Keratinocyte (primary cell): ENCODE results near the gene SIX3. TPM values are rescaled to one million over a fixed set of nuclear protein-coding genes. Genes with fewer than 3 reads are reported as not detected.

ENCODE experiments used
- DNase-seq: peaks from one replicate; pipeline ENCODE4 v3.0.0-alpha.2; 2011; ENCODE audit warnings: low read depth, missing footprints, low spot score
- FAIRE-seq: peaks from 2 replicates; lab custom pipeline; 2011; peaks lifted over from hg19 to GRCh38; lab: Jason Lieb, UNC
- H2AFZ ChIP-seq: 2 replicates; pipeline ENCODE4 v1.6.0; 2012; ENCODE audit warnings: low read length, control low read depth, inconsistent platforms; ENCODE audit not compliant: control insufficient read depth
- H3K27ac ChIP-seq: 2 replicates; pipeline ENCODE4 v1.5.1; 2011; ENCODE audit warnings: low read length; ENCODE audit not compliant: control insufficient read depth, insufficient read depth
- H3K27me3 ChIP-seq: 3 replicates; pipeline ENCODE4 v1.6.0; 2011; ENCODE audit warnings: low read length; ENCODE audit not compliant: control insufficient read depth, insufficient read depth; ENCODE audit errors: extremely low read depth
- H3K36me3 ChIP-seq, 2 experiments: 2 replicates in 1 of 2; 3 replicates in 1 of 2; pipeline ENCODE4 v1.5.1; 2011; ENCODE audit warnings: low read length in 2 of 2, mild to moderate bottlenecking in 1 of 2; ENCODE audit not compliant: control insufficient read depth in 2 of 2, insufficient read depth in 2 of 2; ENCODE audit errors: extremely low read depth in 1 of 2
- H3K4me1 ChIP-seq: 3 replicates; pipeline ENCODE4 v1.5.1; 2011; ENCODE audit warnings: low read length; ENCODE audit not compliant: control insufficient read depth, insufficient read depth; ENCODE audit errors: extremely low read depth
- H3K4me2 ChIP-seq: 3 replicates; pipeline ENCODE4 v1.6.0; 2011; ENCODE audit warnings: low read depth, low read length; ENCODE audit not compliant: control insufficient read depth, insufficient read depth; ENCODE audit errors: extremely low read depth
- H3K4me3 ChIP-seq, 3 experiments: fragments of 200-600 bp in 1 of 3; sonication (generic) in 1 of 3; 2 replicates in 2 of 3; 3 replicates in 1 of 3; pipeline ENCODE4 v1.5.1; 2011 to 2016; ENCODE audit warnings: low read length in 3 of 3, mild to moderate bottlenecking in 3 of 3, control low read depth in 2 of 3, inconsistent platforms in 1 of 3, low read depth in 1 of 3, mixed read lengths in 1 of 3, mixed run types in 1 of 3, moderate library complexity in 1 of 3; ENCODE audit not compliant: control insufficient read depth in 2 of 3, insufficient read depth in 2 of 3; ENCODE audit errors: extremely low read depth in 1 of 3
- H3K79me2 ChIP-seq: 2 replicates; pipeline ENCODE4 v1.6.0; 2012; ENCODE audit warnings: low read length; ENCODE audit not compliant: control insufficient read depth, insufficient read depth
- H3K9ac ChIP-seq: 3 replicates; pipeline ENCODE4 v1.6.0; 2011; ENCODE audit warnings: low read length; ENCODE audit not compliant: control insufficient read depth, insufficient read depth; ENCODE audit errors: extremely low read depth
- H3K9me1 ChIP-seq: 3 replicates; pipeline ENCODE4 v1.6.0; 2011; ENCODE audit warnings: low read length; ENCODE audit not compliant: control insufficient read depth, insufficient read depth; ENCODE audit errors: extremely low read depth
- H3K9me3 ChIP-seq: 2 replicates; pipeline ENCODE4 v1.5.1; 2012; ENCODE audit warnings: low read depth, low read length; ENCODE audit not compliant: control insufficient read depth
- H4K20me1 ChIP-seq: 3 replicates; pipeline ENCODE4 v1.6.0; 2011; ENCODE audit warnings: low read length; ENCODE audit not compliant: control insufficient read depth, insufficient read depth; ENCODE audit errors: extremely low read depth
- CTCF ChIP-seq, 3 experiments: IDR thresholded peaks in 1 of 3; conservative IDR thresholded peaks in 1 of 3; optimal IDR thresholded peaks in 1 of 3; 2 replicates in 2 of 3; 3 replicates in 1 of 3; pipeline versions ENCODE3 to v1.5.1; 2011; ENCODE audit warnings: low read length in 3 of 3, mild to moderate bottlenecking in 3 of 3, moderate library complexity in 2 of 3, control low read depth in 1 of 3, inconsistent platforms in 1 of 3; ENCODE audit not compliant: insufficient read depth in 2 of 3; ENCODE audit errors: extremely low read depth in 1 of 3
- EZH2 ChIP-seq: IDR thresholded peaks from one replicate; pipeline ENCODE4 v1.6.1; 2012; ENCODE audit warnings: inconsistent platforms, mild to moderate bottlenecking, low read length, moderate library complexity
- dilution Hi-C: fragments of 300-500 bp; cut with MboI; formaldehyde crosslinking; loops from one replicate; pipeline ENCODE4 v1.7.0; 2020; ENCODE audit warnings: low sequenced_read_pairs; ENCODE audit not compliant: extremely low pct_ligation_motif_present
- polyA plus RNA-seq, 5 experiments: library from polyadenylated mRNA; depleted of rRNA in 3 of 5; stranded (reverse) in 3 of 5; stranded (forward) in 1 of 5; unstranded in 1 of 5; fragments of >200 nt; gene quantifications; 1 replicate in 1 of 5; 2 replicates in 3 of 5; 3 replicates in 1 of 5; pipeline versions ENCODE4 v1.2.1 to v1.2.3, GENCODE V29; 2011 to 2012; ENCODE audit warnings: missing spikeins in 2 of 5, low read depth in 1 of 5, low replicate concordance in 1 of 5

SIX3 gene
- polyA plus RNA-seq, 1 donor (not counting 4 experiments of a cell fraction or from before 2014, with no cell fraction given), result not detected

- Histone ChIP-seq H4K20me1 (no peaks in the 10 kb centered on the region), H3K79me2 (no peaks in the 10 kb centered on the region), H2AFZ (no peak overlapping the region), H3K4me2 (no peak overlapping the region), H3K4me1 (peaks cover 26% of the 10 kb centered on the region), H3K9me1 (no peaks in the 10 kb centered on the region), H3K4me3 (no peak overlapping the region), H3K36me3 (no peaks in the 10 kb centered on the region), H3K9ac (no peak overlapping the region), H3K27me3 (peaks cover 28% of the 10 kb centered on the region), H3K27ac (no peak overlapping the region), H3K9me3 (no peaks in the 10 kb centered on the region)
- FAIRE-seq (no peak), DNase-seq (no peak)
- no peak for TF ChIP-seq EZH2
- no peak for TF ChIP-seq CTCF (optimal IDR thresholded peaks at IDR 0.05 in 1 of 3, IDR thresholded peaks at IDR 0.05 in 1 of 3, conservative IDR thresholded peaks at IDR 0.05 in 1 of 3; ENCODE audit: extremely low read depth in 1 of 3, insufficient read depth in 2 of 3, low read length in 3 of 3)
- dilution Hi-C loops, result loop anchor here (25.0 kb wide), 1 partner anchor 470 kb away; no protein-coding TSS in a partner anchor
These were observed 16.3 kb downstream of the SIX3 start for GRCh38 chr2:44957656-44958327.

GRCh38 chr2:44959855-44960254 lies 18.4 kb downstream of the SIX3 start:
- no peaks in the 10 kb centered on the region for H3K9me3 ChIP-seq
- DNase-seq (no peak), FAIRE-seq (no peak)
- H3K79me2 ChIP-seq, result no peaks in the 10 kb centered on the region
- H3K9me1 ChIP-seq, result no peaks in the 10 kb centered on the region
- peak overlapping the region; percentile 17 for H3K4me2 ChIP-seq
- TF ChIP-seq EZH2, result no peak
- TF ChIP-seq CTCF (optimal IDR thresholded peaks at IDR 0.05 in 1 of 3, IDR thresholded peaks at IDR 0.05 in 1 of 3, conservative IDR thresholded peaks at IDR 0.05 in 1 of 3; ENCODE audit: extremely low read depth in 1 of 3, insufficient read depth in 2 of 3, low read length in 3 of 3), result no peak
- no peak overlapping the region for H3K27ac ChIP-seq
- peaks cover 7% of the 10 kb centered on the region for H3K27me3 ChIP-seq
- H3K9ac ChIP-seq, result no peak overlapping the region
- no peaks in the 10 kb centered on the region for H4K20me1 ChIP-seq
- H3K4me1 ChIP-seq, result peaks cover 25% of the 10 kb centered on the region
- H2AFZ ChIP-seq, result peak overlapping the region; percentile 27
- no peaks in the 10 kb centered on the region for H3K36me3 ChIP-seq
- H3K4me3 ChIP-seq, result no peak overlapping the region
- dilution Hi-C loops, result loop anchor here (25.0 kb wide), 1 partner anchor 473 kb away; no protein-coding TSS in a partner anchor
